Right cardiac atrium (tissue), 5 donors: ENCODE measurements around the gene RASA2. TPM values are rescaled to one million over a fixed set of nuclear protein-coding genes. Genes with fewer than 3 reads are reported as not detected.
"Not testable (repeated sequence)": the region's sequence is repeated elsewhere in the genome, so short reads cannot be mapped to it uniquely, and the experiment has no call there.

ENCODE experiments used
- ATAC-seq, 2 donors: fragments of 200-7000 bp; cut with Tn5 transposase; one replicate each; pipeline versions ENCODE4 v1.8.0 to v1.9.1; 2020; ENCODE audit warnings: moderate library complexity in 2 of 2, mild to moderate bottlenecking in 1 of 2
- DNase-seq, 3 donors: peaks; one replicate each; pipeline ENCODE4 v3.0.0-alpha.2; 2020
- H3K27ac ChIP-seq: one replicate; pipeline ENCODE4 v1.5.1; 2013; ENCODE audit warnings: mild to moderate bottlenecking, low read length, control low read depth, moderate library complexity
- H3K27me3 ChIP-seq: one replicate; pipeline ENCODE4 v1.6.1; 2013; ENCODE audit not compliant: control insufficient read depth, insufficient read depth
- H3K4me1 ChIP-seq: one replicate; pipeline ENCODE4 v1.6.1; 2013; ENCODE audit warnings: low read length; ENCODE audit not compliant: control insufficient read depth, insufficient read depth
- H3K4me3 ChIP-seq: one replicate; pipeline ENCODE4 v1.5.1; 2013; ENCODE audit warnings: low read length, control low read depth
- H3K9me3 ChIP-seq: one replicate; pipeline ENCODE4 v1.6.1; 2013; ENCODE audit warnings: low read length; ENCODE audit not compliant: control insufficient read depth
- WGBS: extraction: QIAGEN DNeasy Blood & Tissue Kit; methylation state at CpG from one replicate; pipeline ENCODE4 v1.1.7; 2013; 5-methylcytosine and 5-hydroxymethylcytosine counted together
- intact Hi-C, 4 donors: fragments of 100-400 bp; cut with DNase I; formaldehyde crosslinking; loops; one replicate each; pipeline versions ENCODE4 v1.11.0 to v1.14.0; 2022 to 2023
- polyA plus RNA-seq: library from polyadenylated mRNA; stranded (reverse); fragments of 200-250 nt; gene quantifications from one replicate; pipeline ENCODE4 v1.2.3, GENCODE V29; 2013
- total RNA-seq, 4 donors: library from RNA; stranded (reverse); fragmentation: NEBNext Ultra II Directional; extraction: Animal tissue kit (Norgen Biotek cat#: 25700); gene quantifications; one replicate each; pipeline ENCODE4 v1.2.1, GENCODE V29; 2021
- donor health status: healthy with polysubstance abuse.
- donor health status: DM: no; HTN: yes; CAD: no.
- donor health status: DM: no; HTN: no; CAD: no.
- donor health status: DM: no; HTN: yes; CAD: no; lungs with severe emphysema.
- donor health status: DM: yes; HTN: yes; CAD: no.

RASA2 gene
- total and polyA plus RNA-seq, 5 donors: 2.1 to 6.6 (median 5.8) TPM

- 77% methylated on average over 5 of the region's 5 CpGs for WGBS
- ATAC-seq: no peak
- H3K27ac ChIP-seq: no peak overlapping the region
- no peaks in the 10 kb centered on the region for H3K4me1 ChIP-seq
- H3K9me3 ChIP-seq: no peaks in the 10 kb centered on the region
- intact Hi-C loops: no loop called here
- DNase-seq: no peak
- H3K4me3 ChIP-seq: no peak overlapping the region
- H3K27me3 ChIP-seq: no peaks in the 10 kb centered on the region
These were observed 136.9 kb downstream of the RASA2 start for GRCh38 chr3:141623691-141624090.

GRCh38 chr3:141625506-141625905 lies 138.7 kb downstream of the RASA2 start:
- DNase-seq: peak in 1 of 3 donors; percentile 53
- 54% methylated on average over 5 of the region's 5 CpGs for WGBS
- ATAC-seq: peak in 1 of 2 donors; percentile 22
- Histone ChIP-seq H3K4me3 (no peak overlapping the region), H3K4me1 (no peaks in the 10 kb centered on the region), H3K9me3 (peaks cover 4% of the 10 kb centered on the region), H3K27ac (no peak overlapping the region), H3K27me3 (no peaks in the 10 kb centered on the region)
- intact Hi-C loops: no loop called here

GRCh38 chr3:141628334-141628733 lies 141.5 kb downstream of the RASA2 start:
- H3K27me3 ChIP-seq, ATAC-seq, DNase-seq, H3K9me3 ChIP-seq, H3K4me3 ChIP-seq, intact Hi-C loops, H3K27ac ChIP-seq, H3K4me1 ChIP-seq: not testable (repeated sequence)
- WGBS: 88% methylated on average over 6 of the region's 6 CpGs

GRCh38 chr3:141628868-141629441 lies 142.1 kb downstream of the RASA2 start:
- H3K4me1 ChIP-seq, H3K27me3 ChIP-seq, H3K9me3 ChIP-seq, ATAC-seq, H3K27ac ChIP-seq, intact Hi-C loops, DNase-seq, H3K4me3 ChIP-seq: not testable (repeated sequence)
- 76% methylated on average over 7 of the region's 7 CpGs for WGBS

GRCh38 chr3:141629976-141630375 lies 143.1 kb downstream of the RASA2 start:
- H3K4me1 ChIP-seq: no peaks in the 10 kb centered on the region
- no peak overlapping the region for H3K27ac ChIP-seq
- WGBS: 28% methylated on average over 9 of the region's 9 CpGs
- DNase-seq (no peak), ATAC-seq (no peak)
- H3K27me3 ChIP-seq: no peaks in the 10 kb centered on the region
- H3K9me3 ChIP-seq: peaks cover 4% of the 10 kb centered on the region
- intact Hi-C loops: no loop called here
- no peak overlapping the region for H3K4me3 ChIP-seq

- DNase-seq (no peak), ATAC-seq (no peak)
- H3K4me3 ChIP-seq: no peak overlapping the region
- 61% methylated on average over 4 of the region's 4 CpGs for WGBS
- peaks cover 4% of the 10 kb centered on the region for H3K9me3 ChIP-seq
- no peak overlapping the region for H3K27ac ChIP-seq
- H3K27me3 ChIP-seq: no peaks in the 10 kb centered on the region
- intact Hi-C loops: no loop called here
- no peaks in the 10 kb centered on the region for H3K4me1 ChIP-seq
These were observed 146.1 kb downstream of the RASA2 start for GRCh38 chr3:141632779-141633374.

- 67% methylated on average over 2 of the region's 2 CpGs for WGBS
- ATAC-seq: no peak
- intact Hi-C loops: no loop called here
These were observed 155.4 kb downstream of the RASA2 start for GRCh38 chr3:141642215-141642614.

GRCh38 chr3:141643391-141643790 lies 156.6 kb downstream of the RASA2 start:
- Histone ChIP-seq H3K27ac (no peak overlapping the region), H3K27me3 (no peaks in the 10 kb centered on the region), H3K9me3 (no peaks in the 10 kb centered on the region), H3K4me3 (no peak overlapping the region), H3K4me1 (no peaks in the 10 kb centered on the region)
- intact Hi-C loops: no loop called here
- no peak for ATAC-seq
- no peak for DNase-seq

More at GRCh38 chr3:141642215-141642614, 155.4 kb downstream of the RASA2 start:
- Histone ChIP-seq H3K4me1 (no peaks in the 10 kb centered on the region), H3K4me3 (no peak overlapping the region), H3K27me3 (no peaks in the 10 kb centered on the region), H3K27ac (no peak overlapping the region), H3K9me3 (no peaks in the 10 kb centered on the region)
- DNase-seq: no peak

GRCh38 chr3:141643796-141644195 lies 157.0 kb downstream of the RASA2 start:
- ATAC-seq (no peak), DNase-seq (no peak)
- Histone ChIP-seq H3K27me3 (no peaks in the 10 kb centered on the region), H3K4me1 (no peaks in the 10 kb centered on the region), H3K27ac (no peak overlapping the region), H3K4me3 (no peak overlapping the region), H3K9me3 (no peaks in the 10 kb centered on the region)
- WGBS: 74% methylated on average over 1 of the region's 1 CpG
- intact Hi-C loops: no loop called here

- Histone ChIP-seq H3K27me3 (no peaks in the 10 kb centered on the region), H3K27ac (no peak overlapping the region), H3K9me3 (no peaks in the 10 kb centered on the region), H3K4me1 (no peaks in the 10 kb centered on the region), H3K4me3 (no peak overlapping the region)
- ATAC-seq (peak; percentile 86 to 90), DNase-seq (peak; percentile 85 to 94 (median 91))
- WGBS: 30% methylated on average over 5 of the region's 5 CpGs
- intact Hi-C loops: no loop called here
These were observed 158.1 kb downstream of the RASA2 start for GRCh38 chr3:141644931-141645330.

- Histone ChIP-seq H3K27me3 (no peaks in the 10 kb centered on the region), H3K4me3 (no peak overlapping the region), H3K27ac (no peak overlapping the region), H3K9me3 (no peaks in the 10 kb centered on the region), H3K4me1 (no peaks in the 10 kb centered on the region)
- 73% methylated on average over 8 of the region's 8 CpGs for WGBS
- peak in 2 of 3 donors; percentile 32 to 66 for DNase-seq
- intact Hi-C loops: no loop called here
- peak; percentile 94 to 95 for ATAC-seq
These were observed 160.1 kb downstream of the RASA2 start for GRCh38 chr3:141646760-141647561.
